Sigmoid colon (tissue), 4 donors: ENCODE measurements around the gene TIMP1.

Source experiments
- EP300 ChIP-seq, 4 donors: sonication (generic); formaldehyde crosslinking; IDR thresholded peaks; one replicate each; pipeline ENCODE4 v1.6.1; 2017; ENCODE audit warnings: antibody characterized with exemption in 4 of 4
- TF ChIP-seq, protein P1 (sequence below), 4 experiments: fragments of 450-650 bp in 3 of 4; fragments of 200-600 bp in 1 of 4; IDR thresholded peaks; one replicate each; pipeline ENCODE4 v1.5.1; 2016 to 2019; ENCODE audit warnings: antibody characterized with exemption in 4 of 4, mild to moderate bottlenecking in 3 of 4, moderate library complexity in 2 of 4

DNA sequence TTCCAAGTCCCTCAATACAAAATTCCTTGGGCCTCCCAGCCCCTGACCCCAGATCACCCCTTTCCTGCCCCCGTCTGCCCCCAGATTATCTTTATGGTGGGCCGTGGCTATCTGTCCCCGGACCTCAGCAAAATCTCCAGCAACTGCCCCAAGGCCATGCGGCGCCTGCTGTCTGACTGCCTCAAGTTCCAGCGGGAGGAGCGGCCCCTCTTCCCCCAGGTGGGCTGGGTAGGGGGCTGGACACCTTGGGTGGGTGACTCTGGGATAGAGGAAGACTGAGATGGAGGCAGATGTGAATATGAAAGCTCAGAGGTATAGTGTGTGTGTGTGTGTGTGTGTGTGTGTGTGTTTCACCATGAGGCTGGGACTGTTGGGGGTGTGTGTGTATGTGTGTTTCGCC, 11.4 kb upstream of the TIMP1 start:
- TF ChIP-seq, protein P1, sequence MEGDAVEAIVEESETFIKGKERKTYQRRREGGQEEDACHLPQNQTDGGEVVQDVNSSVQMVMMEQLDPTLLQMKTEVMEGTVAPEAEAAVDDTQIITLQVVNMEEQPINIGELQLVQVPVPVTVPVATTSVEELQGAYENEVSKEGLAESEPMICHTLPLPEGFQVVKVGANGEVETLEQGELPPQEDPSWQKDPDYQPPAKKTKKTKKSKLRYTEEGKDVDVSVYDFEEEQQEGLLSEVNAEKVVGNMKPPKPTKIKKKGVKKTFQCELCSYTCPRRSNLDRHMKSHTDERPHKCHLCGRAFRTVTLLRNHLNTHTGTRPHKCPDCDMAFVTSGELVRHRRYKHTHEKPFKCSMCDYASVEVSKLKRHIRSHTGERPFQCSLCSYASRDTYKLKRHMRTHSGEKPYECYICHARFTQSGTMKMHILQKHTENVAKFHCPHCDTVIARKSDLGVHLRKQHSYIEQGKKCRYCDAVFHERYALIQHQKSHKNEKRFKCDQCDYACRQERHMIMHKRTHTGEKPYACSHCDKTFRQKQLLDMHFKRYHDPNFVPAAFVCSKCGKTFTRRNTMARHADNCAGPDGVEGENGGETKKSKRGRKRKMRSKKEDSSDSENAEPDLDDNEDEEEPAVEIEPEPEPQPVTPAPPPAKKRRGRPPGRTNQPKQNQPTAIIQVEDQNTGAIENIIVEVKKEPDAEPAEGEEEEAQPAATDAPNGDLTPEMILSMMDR (IDR thresholded peaks at IDR 0.05), result no peak
- no peak for TF ChIP-seq EP300 (IDR thresholded peaks at IDR 0.05)
